ENCODE data around the gene ENPP7.

GRCh38 chr17:79757140-79757745, 26.5 kb downstream of the ENPP7 start:
- TF ChIP-seq POLR2A (IDR thresholded peaks at IDR 0.05) = no peak
- no peak for TF ChIP-seq CTCF (IDR thresholded peaks at IDR 0.05 in 8 of 11, conservative IDR thresholded peaks at IDR 0.05 in 3 of 11)
- TF ChIP-seq POLR2AphosphoS5 (IDR thresholded peaks at IDR 0.05) = no peak

Measured in spleen (tissue), 7 donors.